SK-N-SH (cell line): ENCODE data around the gene CHKB. TPM values are rescaled to one million over a fixed set of nuclear protein-coding genes. Genes with fewer than 3 reads are reported as not detected.

Experiments
- CTCF ChIA-PET: fragments of 300-600, 350-600 bp; formaldehyde crosslinking; extraction: SDS; loops from one replicate; lab custom pipeline; 2021; lab: Yijun Ruan, JAX
- POLR2A ChIA-PET: fragments of 350-600 bp; sonication (Branson Sonifier 250); formaldehyde crosslinking; extraction: SDS; loops from one replicate; lab custom pipeline; 2020; ENCODE audit warnings: antibody characterized with exemption, inconsistent platforms; lab: Yijun Ruan, JAX
- DNase-seq: peaks from one replicate; pipeline ENCODE4 v3.0.0; 2012
- H2AFZ ChIP-seq: fragments of 200-600 bp; sonication (generic); 2 replicates; pipeline ENCODE4 v1.8.1; 2016; ENCODE audit warnings: antibody characterized with exemption, mild to moderate bottlenecking, low read depth
- H3F3A ChIP-seq: fragments of 200-600 bp; sonication (generic); replicated peaks from 2 replicates; pipeline ENCODE3; 2016; ENCODE audit warnings: antibody characterized with exemption, mild to moderate bottlenecking; ENCODE audit not compliant: insufficient read depth
- H3K27ac ChIP-seq, 2 experiments: fragments of 200-500 bp in 1 of 2; fragments of 200-600 bp in 1 of 2; sonication (Bioruptor generic) in 1 of 2; sonication (generic), shearing (Covaris generic) in 1 of 2; 2 replicates each; pipeline versions ENCODE4 v1.5.1 to v1.6.1; 2014 to 2016; ENCODE audit warnings: low read depth in 2 of 2, inconsistent platforms in 1 of 2, low read length in 1 of 2, mild to moderate bottlenecking in 1 of 2, mixed read lengths in 1 of 2
- H3K27me3 ChIP-seq: fragments of 200-600 bp; sonication (generic), shearing (Covaris generic); 2 replicates; pipeline ENCODE4 v1.6.1; 2016; ENCODE audit warnings: mixed run types; ENCODE audit not compliant: insufficient read depth
- H3K36me3 ChIP-seq, 2 experiments: fragments of 200-500 bp in 1 of 2; fragments of 200-600 bp in 1 of 2; sonication (Bioruptor generic) in 1 of 2; sonication (generic) in 1 of 2; replicated peaks in 1 of 2; 2 replicates each; pipeline versions ENCODE3 to v1.5.1; 2014 to 2016; ENCODE audit warnings: low read length in 1 of 2, mild to moderate bottlenecking in 1 of 2; ENCODE audit not compliant: insufficient read depth in 2 of 2, control insufficient read depth in 1 of 2
- H3K4me1 ChIP-seq, 2 experiments: fragments of 200-500 bp in 1 of 2; fragments of 200-600 bp in 1 of 2; sonication (Bioruptor generic) in 1 of 2; sonication (generic), shearing (Covaris generic) in 1 of 2; 2 replicates each; pipeline versions ENCODE4 v1.5.1 to v1.6.1; 2014 to 2016; ENCODE audit warnings: low read depth in 1 of 2, low read length in 1 of 2, mixed run types in 1 of 2; ENCODE audit not compliant: insufficient read depth in 2 of 2, control insufficient read depth in 1 of 2
- H3K4me2 ChIP-seq: fragments of 200-600 bp; sonication (generic), shearing (Covaris generic); 2 replicates; pipeline ENCODE4 v1.6.1; 2017; ENCODE audit warnings: mixed run types
- H3K4me3 ChIP-seq, 2 experiments: fragments of 200-500 bp in 1 of 2; fragments of 200-600 bp in 1 of 2; sonication (Bioruptor generic) in 1 of 2; sonication (generic), shearing (Covaris generic) in 1 of 2; 2 replicates each; pipeline versions ENCODE4 v1.5.1 to v1.8.1; 2014 to 2016; ENCODE audit warnings: low read depth in 2 of 2, inconsistent platforms in 1 of 2, low read length in 1 of 2, mild to moderate bottlenecking in 1 of 2, mixed read lengths in 1 of 2, moderate library complexity in 1 of 2
- H3K79me2 ChIP-seq: fragments of 200-600 bp; sonication (generic); 2 replicates; pipeline ENCODE4 v1.8.1; 2017; ENCODE audit warnings: mild to moderate bottlenecking; ENCODE audit not compliant: insufficient read depth
- H3K9ac ChIP-seq: fragments of 200-600 bp; sonication (generic); 2 replicates; pipeline ENCODE4 v1.6.1; 2017; ENCODE audit warnings: mixed run types
- H3K9me2 ChIP-seq: fragments of 200-600 bp; sonication (generic); 2 replicates; pipeline ENCODE4 v1.6.1; 2017; ENCODE audit warnings: mixed run types
- H3K9me3 ChIP-seq: fragments of 200-600 bp; sonication (generic); 2 replicates; pipeline ENCODE4 v1.6.1; 2017; ENCODE audit warnings: mixed run types, mild to moderate bottlenecking, moderate library complexity
- H4K20me1 ChIP-seq: fragments of 200-600 bp; sonication (generic); 2 replicates; pipeline ENCODE4 v1.6.1; 2017; ENCODE audit warnings: mild to moderate bottlenecking, mixed run types; ENCODE audit not compliant: insufficient read depth
- GABPA ChIP-seq: IDR thresholded peaks from 2 replicates; pipeline ENCODE4 v1.4.0; 2012; ENCODE audit warnings: low read depth, mild to moderate bottlenecking
- GATA2 ChIP-seq: sonication (generic); formaldehyde crosslinking; IDR thresholded peaks from 2 replicates; pipeline ENCODE4 v1.5.0; 2020; ENCODE audit warnings: mild to moderate bottlenecking, missing genetic modification reagents
- NFIC ChIP-seq: IDR thresholded peaks from 2 replicates; pipeline ENCODE4 v1.4.0; 2012; ENCODE audit warnings: borderline replicate concordance
- SIN3A ChIP-seq: IDR thresholded peaks from 2 replicates; pipeline ENCODE4 v1.6.1; 2012; ENCODE audit warnings: low read depth, mild to moderate bottlenecking, low read length, moderate library complexity, borderline replicate concordance
- TAF1 ChIP-seq: IDR thresholded peaks from 2 replicates; pipeline ENCODE4 v1.6.1; 2012; ENCODE audit warnings: low read depth, mild to moderate bottlenecking, low read length, moderate library complexity, borderline replicate concordance
- USF2 ChIP-seq: fragments of 150-350 bp; IDR thresholded peaks from 2 replicates; pipeline ENCODE4 v1.6.1; 2017; ENCODE audit warnings: antibody characterized with exemption, low read length, low read depth, borderline replicate concordance
- ZBTB33 ChIP-seq: IDR thresholded peaks from 2 replicates; pipeline ENCODE4 v1.4.0; 2012; ENCODE audit warnings: low read depth, borderline replicate concordance
- WGBS: methylation state at CpG from one replicate; pipeline ENCODE4 v1.1.6; 2017; ENCODE audit warnings: low lambda C conversion rate; 5-methylcytosine and 5-hydroxymethylcytosine counted together
- polyA plus RNA-seq, 3 experiments: library from polyadenylated mRNA; depleted of rRNA; stranded (reverse); fragments of >200 nt; gene quantifications; 2 replicates each; pipeline ENCODE4 v1.2.3, GENCODE V29; 2012
- TF ChIP-seq, protein P1 (sequence below): IDR thresholded peaks from 2 replicates; pipeline ENCODE4 v1.4.0; 2012; ENCODE audit warnings: low read depth, borderline replicate concordance

The CHKB gene
- polyA plus RNA-seq, 1 of the 3 experiments (the other 2 are of a cell fraction), result 39.6 TPM

- CTCF ChIA-PET, result interaction anchor here (1.5 kb wide), 1 partner anchor 30 kb away, joined by 12 read pairs; the partner anchor contains the start of gene SYCE3
- no peak overlapping the region for H3K27ac ChIP-seq
- H3K9ac ChIP-seq, result no peak overlapping the region
- no peak overlapping the region; a peak in 1 of 4 replicates for H3K4me3 ChIP-seq
- 93% methylated on average over 19 of the region's 19 CpGs for WGBS
- no peaks in the 10 kb centered on the region for H3K27me3 ChIP-seq
- no peaks in the 10 kb centered on the region for H4K20me1 ChIP-seq
- no peak overlapping the region for H2AFZ ChIP-seq
- H3F3A ChIP-seq, result peaks cover 6% of the 10 kb centered on the region
- TF ChIP-seq GABPA, result no peak
- no peak for TF ChIP-seq TAF1
- TF ChIP-seq, protein P1, sequence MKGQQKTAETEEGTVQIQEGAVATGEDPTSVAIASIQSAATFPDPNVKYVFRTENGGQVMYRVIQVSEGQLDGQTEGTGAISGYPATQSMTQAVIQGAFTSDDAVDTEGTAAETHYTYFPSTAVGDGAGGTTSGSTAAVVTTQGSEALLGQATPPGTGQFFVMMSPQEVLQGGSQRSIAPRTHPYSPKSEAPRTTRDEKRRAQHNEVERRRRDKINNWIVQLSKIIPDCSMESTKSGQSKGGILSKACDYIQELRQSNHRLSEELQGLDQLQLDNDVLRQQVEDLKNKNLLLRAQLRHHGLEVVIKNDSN, result no peak
- TF ChIP-seq USF2, result no peak
- TF ChIP-seq SIN3A, result no peak
- TF ChIP-seq NFIC, result no peak
- no peak for TF ChIP-seq GATA2 (CRISPR knock-in tag)
- no peak for TF ChIP-seq ZBTB33
- H3K9me3 ChIP-seq, result no peaks in the 10 kb centered on the region
- no peak for DNase-seq
- H3K79me2 ChIP-seq, result no peaks in the 10 kb centered on the region
- no peak overlapping the region for H3K4me2 ChIP-seq
- POLR2A ChIA-PET, result interaction anchor here (1.0 to 1.2 kb wide), 2 partner anchors 23 to 30 kb away, joined by 3 to 8 read pairs; partner anchors contain the start of gene SYCE3
- H3K36me3 ChIP-seq, result no peaks in the 10 kb centered on the region
- H3K4me1 ChIP-seq, result peaks cover 0 to 9% of the 10 kb centered on the region in 2 experiments; a peak in 1 of 4 replicates
- no peaks in the 10 kb centered on the region for H3K9me2 ChIP-seq
Measured at GRCh38 chr22:50532824-50533796, 49.5 kb downstream of the CHKB start.
